Measurements from ENCODE around the gene GNG8.
"Not testable (repeated sequence)": the region's sequence is repeated elsewhere in the genome, so short reads cannot be mapped to it uniquely, and the experiment has no call there.

GNG8 gene

GRCh38 chr19:46639358-46640182, 3.6 kb upstream of the GNG8 start:
- Histone ChIP-seq H3K27me3 (replicated peaks; ENCODE audit: control insufficient read depth, insufficient read depth, low read length) (no peaks in the 10 kb centered on the region), H3K9ac (ENCODE audit: low read length) (peak overlapping the region; percentile 74), H3K9me3 (ENCODE audit: control insufficient read depth, low read length) (no peaks in the 10 kb centered on the region), H3K4me3 (ENCODE audit: low read length) (peak overlapping the region; percentile 74), H3K4me1 (ENCODE audit: control insufficient read depth, insufficient read depth, low read length) (peaks cover 12% of the 10 kb centered on the region), H3K36me3 (ENCODE audit: control insufficient read depth, insufficient read depth, low read length, severe bottlenecking) (no peaks in the 10 kb centered on the region)
- DNase-seq (ENCODE audit: low read depth): peak; percentile 73

GRCh38 chr19:46637224-46637623, 1.2 kb upstream of the GNG8 start:
- H3K4me1 ChIP-seq (ENCODE audit: control insufficient read depth, insufficient read depth, low read length): peaks cover 12% of the 10 kb centered on the region
- H3K9me3 ChIP-seq (ENCODE audit: control insufficient read depth, low read length): no peaks in the 10 kb centered on the region
- no peak overlapping the region for H3K9ac ChIP-seq (ENCODE audit: low read length)
- H3K27me3 ChIP-seq (replicated peaks; ENCODE audit: control insufficient read depth, insufficient read depth, low read length): peaks cover 8% of the 10 kb centered on the region
- no peak for DNase-seq (ENCODE audit: low read depth)
- H3K36me3 ChIP-seq (ENCODE audit: control insufficient read depth, insufficient read depth, low read length, severe bottlenecking): no peaks in the 10 kb centered on the region
- no peak overlapping the region for H3K4me3 ChIP-seq (ENCODE audit: low read length)

GRCh38 chr19:46634656-46635218, 1.3 kb downstream of the GNG8 start:
- Histone ChIP-seq H3K9ac (ENCODE audit: low read length) (no peak overlapping the region), H3K36me3 (ENCODE audit: control insufficient read depth, insufficient read depth, low read length, severe bottlenecking) (no peaks in the 10 kb centered on the region), H3K4me1 (ENCODE audit: control insufficient read depth, insufficient read depth, low read length) (peaks cover 24% of the 10 kb centered on the region), H3K27me3 (replicated peaks; ENCODE audit: control insufficient read depth, insufficient read depth, low read length) (peaks cover 8% of the 10 kb centered on the region), H3K9me3 (ENCODE audit: control insufficient read depth, low read length) (no peaks in the 10 kb centered on the region), H3K4me3 (ENCODE audit: low read length) (no peak overlapping the region)
- no peak for DNase-seq (ENCODE audit: low read depth)

- Histone ChIP-seq H3K27me3 (replicated peaks; ENCODE audit: control insufficient read depth, insufficient read depth, low read length) (peaks cover 8% of the 10 kb centered on the region), H3K9me3 (ENCODE audit: control insufficient read depth, low read length) (no peaks in the 10 kb centered on the region), H3K4me1 (ENCODE audit: control insufficient read depth, insufficient read depth, low read length) (peaks cover 18% of the 10 kb centered on the region), H3K9ac (ENCODE audit: low read length) (no peak overlapping the region), H3K36me3 (ENCODE audit: control insufficient read depth, insufficient read depth, low read length, severe bottlenecking) (no peaks in the 10 kb centered on the region), H3K4me3 (ENCODE audit: low read length) (peak overlapping the region; percentile 35)
- DNase-seq (ENCODE audit: low read depth): peak; percentile 78
These were observed 1.9 kb downstream of the GNG8 start for GRCh38 chr19:46634045-46634655.

GRCh38 chr19:46633130-46633529, 2.9 kb downstream of the GNG8 start:
- Histone ChIP-seq H3K4me1 (ENCODE audit: control insufficient read depth, insufficient read depth, low read length) (peaks cover 15% of the 10 kb centered on the region), H3K9ac (ENCODE audit: low read length) (no peak overlapping the region), H3K27me3 (replicated peaks; ENCODE audit: control insufficient read depth, insufficient read depth, low read length) (peaks cover 8% of the 10 kb centered on the region), H3K36me3 (ENCODE audit: control insufficient read depth, insufficient read depth, low read length, severe bottlenecking) (no peaks in the 10 kb centered on the region), H3K9me3 (ENCODE audit: control insufficient read depth, low read length) (no peaks in the 10 kb centered on the region), H3K4me3 (ENCODE audit: low read length) (no peak overlapping the region)
- DNase-seq (ENCODE audit: low read depth): no peak

- H3K9me3 ChIP-seq (ENCODE audit: control insufficient read depth, low read length): no peaks in the 10 kb centered on the region
- H3K4me3 ChIP-seq (ENCODE audit: low read length): no peak overlapping the region
- DNase-seq (ENCODE audit: low read depth): peak; percentile 63
- H3K27me3 ChIP-seq (replicated peaks; ENCODE audit: control insufficient read depth, insufficient read depth, low read length): peaks cover 8% of the 10 kb centered on the region
- H3K36me3 ChIP-seq (ENCODE audit: control insufficient read depth, insufficient read depth, low read length, severe bottlenecking): no peaks in the 10 kb centered on the region
- peaks cover 15% of the 10 kb centered on the region for H3K4me1 ChIP-seq (ENCODE audit: control insufficient read depth, insufficient read depth, low read length)
- no peak overlapping the region for H3K9ac ChIP-seq (ENCODE audit: low read length)
These were observed 4.5 kb downstream of the GNG8 start for GRCh38 chr19:46631481-46631880.

GRCh38 chr19:46630586-46631205, 5.3 kb downstream of the GNG8 start:
- H3K9ac ChIP-seq (ENCODE audit: low read length): no peak overlapping the region
- no peak for DNase-seq (ENCODE audit: low read depth)
- no peaks in the 10 kb centered on the region for H3K9me3 ChIP-seq (ENCODE audit: control insufficient read depth, low read length)
- peaks cover 20% of the 10 kb centered on the region for H3K4me1 ChIP-seq (ENCODE audit: control insufficient read depth, insufficient read depth, low read length)
- no peaks in the 10 kb centered on the region for H3K36me3 ChIP-seq (ENCODE audit: control insufficient read depth, insufficient read depth, low read length, severe bottlenecking)
- H3K27me3 ChIP-seq (replicated peaks; ENCODE audit: control insufficient read depth, insufficient read depth, low read length): peaks cover 8% of the 10 kb centered on the region
- H3K4me3 ChIP-seq (ENCODE audit: low read length): no peak overlapping the region

- H3K9ac ChIP-seq (ENCODE audit: low read length): no peak overlapping the region
- H3K4me1 ChIP-seq (ENCODE audit: control insufficient read depth, insufficient read depth, low read length): peaks cover 30% of the 10 kb centered on the region
- DNase-seq (ENCODE audit: low read depth): no peak
- peaks cover 8% of the 10 kb centered on the region for H3K27me3 ChIP-seq (replicated peaks; ENCODE audit: control insufficient read depth, insufficient read depth, low read length)
- no peak overlapping the region for H3K4me3 ChIP-seq (ENCODE audit: low read length)
- no peaks in the 10 kb centered on the region for H3K9me3 ChIP-seq (ENCODE audit: control insufficient read depth, low read length)
- H3K36me3 ChIP-seq (ENCODE audit: control insufficient read depth, insufficient read depth, low read length, severe bottlenecking): no peaks in the 10 kb centered on the region
These were observed 6.4 kb downstream of the GNG8 start for GRCh38 chr19:46629546-46630025.

- H3K27me3 ChIP-seq (replicated peaks; ENCODE audit: control insufficient read depth, insufficient read depth, low read length); H3K4me3 ChIP-seq (ENCODE audit: low read length); H3K9me3 ChIP-seq (ENCODE audit: control insufficient read depth, low read length); H3K36me3 ChIP-seq (ENCODE audit: control insufficient read depth, insufficient read depth, low read length, severe bottlenecking); DNase-seq (ENCODE audit: low read depth); H3K9ac ChIP-seq (ENCODE audit: low read length): not testable (repeated sequence)
- peaks cover 30% of the 10 kb centered on the region for H3K4me1 ChIP-seq (ENCODE audit: control insufficient read depth, insufficient read depth, low read length)
These were observed 7.0 kb downstream of the GNG8 start for GRCh38 chr19:46628970-46629369.

GRCh38 chr19:46626446-46626845, 9.6 kb downstream of the GNG8 start:
- no peak for DNase-seq (ENCODE audit: low read depth)
- Histone ChIP-seq H3K27me3 (replicated peaks; ENCODE audit: control insufficient read depth, insufficient read depth, low read length) (no peaks in the 10 kb centered on the region), H3K4me3 (ENCODE audit: low read length) (no peak overlapping the region)

GRCh38 chr19:46625731-46626130, 10.3 kb downstream of the GNG8 start:
- Histone ChIP-seq H3K4me3 (ENCODE audit: low read length) (no peak overlapping the region), H3K9me3 (ENCODE audit: control insufficient read depth, low read length) (no peaks in the 10 kb centered on the region), H3K9ac (ENCODE audit: low read length) (peak overlapping the region; percentile 22), H3K27me3 (replicated peaks; ENCODE audit: control insufficient read depth, insufficient read depth, low read length) (no peaks in the 10 kb centered on the region), H3K4me1 (ENCODE audit: control insufficient read depth, insufficient read depth, low read length) (peaks cover 29% of the 10 kb centered on the region), H3K36me3 (ENCODE audit: control insufficient read depth, insufficient read depth, low read length, severe bottlenecking) (no peaks in the 10 kb centered on the region)
- no peak for DNase-seq (ENCODE audit: low read depth)

More at GRCh38 chr19:46626446-46626845, 9.6 kb downstream of the GNG8 start:
- Histone ChIP-seq H3K36me3 (ENCODE audit: control insufficient read depth, insufficient read depth, low read length, severe bottlenecking) (no peaks in the 10 kb centered on the region), H3K4me1 (ENCODE audit: control insufficient read depth, insufficient read depth, low read length) (peaks cover 30% of the 10 kb centered on the region), H3K9ac (ENCODE audit: low read length) (no peak overlapping the region), H3K9me3 (ENCODE audit: control insufficient read depth, low read length) (no peaks in the 10 kb centered on the region)
